Common myeloid progenitor, CD34-positive (primary cell): ENCODE results near the gene PCDHGB7.
"Not testable (repeated sequence)": the region's sequence is repeated elsewhere in the genome, so short reads cannot be mapped to it uniquely, and the experiment has no call there.

Source experiments
- CTCF ChIA-PET: fragments of 350-600 bp; sonication (Branson Sonifier 250); formaldehyde crosslinking; loops from one replicate; lab custom pipeline; 2021; ENCODE audit warnings: antibody characterized with exemption; lab: Charles Lee
- POLR2A ChIA-PET: fragments of 350-600 bp; sonication (Branson Sonifier 250); formaldehyde crosslinking; loops from one replicate; lab custom pipeline; 2021; ENCODE audit warnings: antibody characterized with exemption; lab: Charles Lee
- DNase-seq, 3 donors: peaks; one replicate each; pipeline versions ENCODE4 v3.0.0 to v3.0.0-alpha.2; 2013
- H3K27ac ChIP-seq, 2 experiments: 1 replicate in 1 of 2; 2 replicates in 1 of 2; pipeline ENCODE4 v1.7.0; 2013; ENCODE audit warnings: inconsistent platforms in 2 of 2, low read length in 2 of 2, mild to moderate bottlenecking in 2 of 2, low read depth in 1 of 2, moderate library complexity in 1 of 2; ENCODE audit not compliant: severe bottlenecking in 2 of 2, insufficient read depth in 1 of 2, poor library complexity in 1 of 2
- H3K27me3 ChIP-seq, 5 experiments: replicated peaks in 2 of 5; 1 replicate in 3 of 5; 2 replicates in 2 of 5; pipeline versions ENCODE4 v1.6.1 to v1.7.0; 2013; ENCODE audit warnings: low read length in 4 of 5, mild to moderate bottlenecking in 2 of 5, moderate library complexity in 2 of 5, inconsistent platforms in 1 of 5; ENCODE audit not compliant: insufficient read depth in 5 of 5, control insufficient read depth in 4 of 5
- H3K36me3 ChIP-seq, 4 experiments: 1 replicate in 2 of 4; 2 replicates in 2 of 4; pipeline versions ENCODE4 v1.6.1 to v1.7.0; 2013; ENCODE audit warnings: low read length in 3 of 4, control low read depth in 1 of 4, mild to moderate bottlenecking in 1 of 4; ENCODE audit not compliant: control insufficient read depth in 4 of 4, insufficient read depth in 4 of 4
- H3K4me1 ChIP-seq, 4 experiments: 1 replicate in 3 of 4; 2 replicates in 1 of 4; pipeline versions ENCODE4 v1.6.1 to v1.7.1; 2013; ENCODE audit warnings: low read length in 3 of 4, mild to moderate bottlenecking in 3 of 4, control low read depth in 1 of 4, inconsistent platforms in 1 of 4, moderate library complexity in 1 of 4; ENCODE audit not compliant: control insufficient read depth in 4 of 4, insufficient read depth in 4 of 4; ENCODE audit errors: control extremely low read depth in 1 of 4
- H3K4me3 ChIP-seq, 7 experiments: 1 replicate in 4 of 7; 2 replicates in 3 of 7; pipeline versions ENCODE4 v1.5.1 to v1.7.0; 2013; ENCODE audit warnings: mild to moderate bottlenecking in 7 of 7, low read length in 6 of 7, moderate library complexity in 6 of 7, inconsistent platforms in 2 of 7, low read depth in 2 of 7, control low read depth in 1 of 7; ENCODE audit not compliant: insufficient read depth in 4 of 7, control insufficient read depth in 1 of 7; ENCODE audit errors: extremely low read depth in 1 of 7
- H3K9me3 ChIP-seq, 5 experiments: 1 replicate in 4 of 5; 2 replicates in 1 of 5; pipeline versions ENCODE4 v1.6.1 to v1.7.1; 2013; ENCODE audit warnings: low read length in 4 of 5, mild to moderate bottlenecking in 2 of 5, inconsistent platforms in 1 of 5, low read depth in 1 of 5, moderate library complexity in 1 of 5; ENCODE audit not compliant: control insufficient read depth in 4 of 5, insufficient read depth in 2 of 5; ENCODE audit errors: control extremely low read depth in 1 of 5
- WGBS: methylation state at CpG from one replicate; pipeline ENCODE4 v1.1.5; 2013; ENCODE audit not compliant: insufficient coverage; 5-methylcytosine and 5-hydroxymethylcytosine counted together

The PCDHGB7 gene

GRCh38 chr5:141375444-141376155, 41.9 kb upstream of the PCDHGB7 start:
- H3K4me3 ChIP-seq, DNase-seq, POLR2A ChIA-PET, H3K4me1 ChIP-seq, H3K36me3 ChIP-seq, H3K27ac ChIP-seq: not testable (repeated sequence)
- CTCF ChIA-PET: interaction anchor here (0.6 kb wide), 1 partner anchor 764 kb away, joined by 3 read pairs; no protein-coding TSS in a partner anchor
- 38% methylated on average over 17 of the region's 48 CpGs for WGBS
- H3K9me3 ChIP-seq: peaks cover 13 to 77% (median 62%) of the 10 kb centered on the region in 5 experiments
- H3K27me3 ChIP-seq: peaks cover 9 to 71% (median 19%) of the 10 kb centered on the region in 5 experiments

DNA sequence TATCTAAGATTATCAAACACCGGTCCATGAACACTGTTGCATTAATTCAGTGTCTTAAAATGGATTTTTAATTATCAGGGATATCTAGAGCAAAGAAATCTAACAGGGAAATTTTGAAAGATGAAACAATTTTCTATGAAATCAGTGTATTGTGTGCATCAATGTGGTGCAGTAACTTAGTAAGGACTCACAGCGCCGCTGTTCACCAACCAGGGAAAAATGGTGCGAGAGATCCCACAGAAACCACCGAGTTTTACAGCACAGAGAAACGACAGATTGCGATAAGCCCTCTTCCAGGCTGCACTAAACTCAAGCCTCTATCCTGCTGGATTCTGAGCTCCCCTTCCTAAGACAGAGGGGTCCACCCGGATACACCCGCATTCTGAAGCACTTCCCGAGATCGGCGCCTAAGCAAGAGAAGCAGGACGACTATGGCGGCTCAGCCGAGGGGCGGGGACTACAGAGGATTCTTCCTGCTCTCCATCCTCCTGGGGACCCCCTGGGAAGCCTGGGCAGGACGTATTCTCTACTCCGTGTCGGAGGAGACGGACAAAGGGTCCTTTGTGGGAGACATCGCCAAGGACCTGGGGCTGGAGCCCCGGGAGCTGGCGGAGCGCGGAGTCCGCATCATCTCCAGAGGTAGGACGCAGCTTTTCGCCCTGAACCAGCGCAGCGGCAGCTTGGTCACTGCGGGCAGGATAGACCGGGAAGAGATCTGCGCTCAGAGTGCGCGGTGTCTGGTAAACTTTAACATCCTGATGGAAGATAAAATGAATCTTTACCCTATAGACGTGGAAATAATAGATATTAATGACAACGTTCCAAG, 34.8 kb upstream of the PCDHGB7 start, which contains the start of gene PCDHGA7:
Gene PCDHGA7, plus strand, starts transcription at position 274 of the 826 bp plus-strand sequence. Its CDS starts 158 bp downstream, at position 432.
- H3K27me3 ChIP-seq: peaks cover 6 to 57% (median 28%) of the 10 kb centered on the region in 5 experiments
- 6% methylated on average over 31 of the region's 37 CpGs for WGBS
- peak within 1 kb of the TSS in 6 of 7 experiments; percentile 16 to 63 (median 51) for H3K4me3 ChIP-seq
- ChIA-PET CTCF (interaction anchor here (0.7 to 1.5 kb wide), 4 partner anchors 14 to 181 kb away, joined by 3 to 5 read pairs (median 4); partner anchors contain the start of gene TAF7), POLR2A (no interaction called here)
- peaks cover 3 to 62% (median 39%) of the 10 kb centered on the region in 5 experiments for H3K9me3 ChIP-seq
- DNase-seq: peak in 2 of 3 donors; percentile 54 to 58
- H3K27ac ChIP-seq: no peak within 1 kb of the TSS
- no peaks in the 10 kb centered on the region for H3K4me1 ChIP-seq
- no peaks in the 10 kb centered on the region for H3K36me3 ChIP-seq

- no peaks in the 10 kb centered on the region for H3K36me3 ChIP-seq
- 29% methylated on average over 13 of the region's 21 CpGs for WGBS
- H3K27ac ChIP-seq: no peak overlapping the region
- H3K4me1 ChIP-seq: no peaks in the 10 kb centered on the region
- CTCF ChIA-PET: interaction anchor here (0.7 to 1.5 kb wide), 3 partner anchors 13 to 180 kb away, joined by 3 to 5 read pairs (median 4); no protein-coding TSS in a partner anchor
- H3K9me3 ChIP-seq: peaks cover 3 to 60% (median 42%) of the 10 kb centered on the region in 5 experiments
- peak overlapping the region in 2 of 7 experiments; percentile 62 to 63 for H3K4me3 ChIP-seq
- peaks cover 7 to 58% (median 29%) of the 10 kb centered on the region in 5 experiments for H3K27me3 ChIP-seq
- no peak for DNase-seq
- POLR2A ChIA-PET: no interaction called here
Measured at GRCh38 chr5:141383345-141383744, 34.1 kb upstream of the PCDHGB7 start.

DNA sequence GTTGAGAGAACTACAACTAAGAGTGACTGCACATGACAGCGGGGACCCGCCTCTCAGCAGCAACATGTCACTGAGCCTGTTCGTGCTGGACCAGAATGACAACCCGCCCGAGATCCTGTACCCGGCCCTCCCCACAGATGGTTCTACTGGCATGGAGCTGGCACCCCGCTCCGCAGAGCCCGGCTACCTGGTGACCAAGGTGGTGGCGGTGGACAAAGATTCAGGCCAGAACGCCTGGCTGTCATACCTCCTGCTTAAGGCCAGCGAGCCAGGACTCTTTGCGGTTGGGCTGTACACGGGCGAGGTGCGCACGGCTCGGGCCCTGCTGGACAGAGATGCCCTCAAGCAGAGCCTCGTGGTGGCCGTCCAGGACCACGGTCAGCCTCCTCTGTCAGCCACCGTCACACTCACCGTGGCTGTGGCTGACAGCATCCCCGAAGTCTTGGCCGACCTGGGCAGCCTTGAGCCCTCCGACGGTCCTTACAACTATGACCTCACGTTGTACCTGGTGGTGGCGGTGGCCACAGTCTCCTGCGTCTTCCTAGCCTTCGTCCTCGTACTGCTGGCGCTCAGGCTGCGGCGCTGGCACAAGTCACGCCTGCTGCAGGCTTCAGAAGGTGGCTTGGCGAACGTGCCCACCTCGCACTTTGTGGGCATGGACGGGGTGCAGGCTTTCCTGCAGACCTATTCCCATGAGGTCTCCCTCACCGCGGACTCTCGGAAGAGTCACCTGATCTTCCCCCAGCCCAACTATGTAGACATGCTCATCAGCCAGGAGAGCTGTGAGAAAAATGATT, 32.8 kb upstream of the PCDHGB7 start:
- Histone ChIP-seq H3K27me3 (peaks cover 14 to 72% (median 34%) of the 10 kb centered on the region in 5 experiments), H3K9me3 (peaks cover 2 to 69% (median 53%) of the 10 kb centered on the region in 5 experiments), H3K4me3 (no peak overlapping the region), H3K4me1 (no peaks in the 10 kb centered on the region), H3K36me3 (peaks cover 0 to 4% (median 0%) of the 10 kb centered on the region in 4 experiments), H3K27ac (no peak overlapping the region)
- 44% methylated on average over 42 of the region's 43 CpGs for WGBS
- DNase-seq: no peak
- ChIA-PET CTCF (no interaction called here), POLR2A (no interaction called here)

- POLR2A ChIA-PET, H3K36me3 ChIP-seq, H3K27ac ChIP-seq, H3K4me1 ChIP-seq: not testable (repeated sequence)
- peak; percentile 32 to 70 (median 67) for DNase-seq
- peak within 1 kb of the TSS in 3 of 7 experiments; percentile 24 to 57 (median 36) for H3K4me3 ChIP-seq
- peaks cover 13 to 80% (median 36%) of the 10 kb centered on the region in 5 experiments for H3K27me3 ChIP-seq
- CTCF ChIA-PET: interaction anchor here (1.0 to 1.8 kb wide), 7 partner anchors 9 to 176 kb away, joined by 3 to 5 read pairs (median 4); partner anchors contain the start of gene PCDHGA12
- WGBS: 14% methylated on average over 11 of the region's 40 CpGs
- peaks cover 0 to 78% (median 53%) of the 10 kb centered on the region in 5 experiments for H3K9me3 ChIP-seq
Measured at GRCh38 chr5:141387557-141388311, 29.7 kb upstream of the PCDHGB7 start, which contains the start of gene PCDHGB4. TSS of gene PCDHGB4 (plus strand) at chr5:141387698. CDS start at chr5:141387885, 187 bp downstream.

GRCh38 chr5:141388661-141389060, 28.8 kb upstream of the PCDHGB7 start:
- DNase-seq: no peak
- Histone ChIP-seq H3K4me1 (no peaks in the 10 kb centered on the region), H3K9me3 (peaks cover 0 to 78% (median 54%) of the 10 kb centered on the region in 5 experiments), H3K27ac (no peak overlapping the region), H3K27me3 (peaks cover 11 to 80% (median 38%) of the 10 kb centered on the region in 5 experiments), H3K36me3 (peaks cover 0 to 8% (median 0%) of the 10 kb centered on the region in 4 experiments), H3K4me3 (no peak overlapping the region)
- WGBS: 31% methylated on average over 5 of the region's 10 CpGs
- CTCF ChIA-PET: interaction anchor here (1.2 to 1.7 kb wide), 3 partner anchors 8 to 42 kb away, joined by 3 to 4 read pairs (median 4); partner anchors contain the start of gene PCDHGA12
- POLR2A ChIA-PET: no interaction called here
